ENCODE results near the gene HECA. TPM values are rescaled to one million over a fixed set of nuclear protein-coding genes. Genes with fewer than 3 reads are reported as not detected.

HECA gene
- total RNA-seq, 1 experiment from 2014 or later = 4.2 TPM

DNA sequence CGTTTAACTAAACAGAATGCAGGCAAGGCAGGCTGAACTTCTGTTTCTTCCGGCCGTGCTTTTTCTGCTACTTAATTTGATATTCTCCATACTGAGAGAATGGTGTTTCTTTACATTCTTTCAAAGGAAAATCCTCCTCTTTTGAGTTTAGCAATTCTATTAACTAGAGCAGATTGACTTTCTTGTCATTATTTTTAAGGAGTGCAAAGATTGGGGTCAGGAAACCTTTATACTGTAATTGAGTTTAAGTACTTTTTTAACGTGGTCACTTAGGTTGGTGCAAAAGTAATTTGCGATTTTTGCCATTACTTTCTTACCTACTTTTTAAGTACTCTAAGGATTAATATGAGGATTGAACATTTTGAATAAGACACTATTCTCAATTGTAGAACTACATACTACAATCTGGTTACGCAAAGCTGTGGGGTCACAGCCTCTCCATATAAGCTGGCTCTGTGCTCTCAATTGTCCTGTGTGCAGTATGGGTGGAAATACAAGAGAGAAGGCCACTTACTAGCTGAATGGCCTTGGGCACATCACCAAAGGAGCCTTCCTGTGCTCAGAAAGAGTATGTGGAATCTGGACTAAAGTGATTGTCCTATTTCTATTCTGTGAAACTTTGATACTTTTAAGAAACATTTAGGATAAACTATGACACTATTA is 16.7 kb downstream of the HECA start:
- intact Hi-C loops (cut with micrococcal nuclease) = no loop called here
- Histone ChIP-seq H3K4me2 (ENCODE audit: low read length) (no peak overlapping the region), H3K36me3 (ENCODE audit: low read depth, low read length) (no peaks in the 10 kb centered on the region), H3K9ac (ENCODE audit: low read length) (no peak overlapping the region), H3K9me3 (ENCODE audit: low read length) (no peaks in the 10 kb centered on the region), H3K27me3 (ENCODE audit: low read length) (no peaks in the 10 kb centered on the region), H3K79me2 (ENCODE audit: low read length) (no peaks in the 10 kb centered on the region), H3K27ac (ENCODE audit: low read length) (no peak overlapping the region), H3K9me2 (replicated peaks; ENCODE audit: low read length) (no peaks in the 10 kb centered on the region), H4K20me1 (ENCODE audit: low read length) (no peaks in the 10 kb centered on the region), H3K4me1 (ENCODE audit: insufficient read depth, low read length) (no peaks in the 10 kb centered on the region), H3F3A (ENCODE audit: low read length, unreplicated experiment) (no peaks in the 10 kb centered on the region), H2AFZ (ENCODE audit: low read length) (no peak overlapping the region), H3K4me3 (ENCODE audit: low read length) (no peak overlapping the region)
- ATAC-seq = no peak
- POLR2A ChIA-PET (ENCODE audit: unreplicated experiment) = no interaction called here
- no peak for DNase-seq
- TF ChIP-seq EZH2 (IDR thresholded peaks at IDR 0.05; ENCODE audit: low read length, unreplicated experiment) (no peak), EZH2phosphoT487 (IDR thresholded peaks at IDR 0.05; ENCODE audit: borderline replicate concordance, low read length) (no peak), CTCF (conservative IDR thresholded peaks at IDR 0.05; ENCODE audit: low read depth, low read length) (no peak)
- no TSS peak for BruUV-seq (replicated peaks)
- CTCF ChIA-PET = no interaction called here

- intact Hi-C loops (cut with micrococcal nuclease) = no loop called here
- DNase-seq = no peak
- Histone ChIP-seq H3K9ac (ENCODE audit: low read length) (no peak overlapping the region), H2AFZ (ENCODE audit: low read length) (no peak overlapping the region), H3K4me2 (ENCODE audit: low read length) (no peak overlapping the region), H3K4me1 (ENCODE audit: insufficient read depth, low read length) (no peaks in the 10 kb centered on the region), H3K27me3 (ENCODE audit: low read length) (no peaks in the 10 kb centered on the region), H3F3A (ENCODE audit: low read length, unreplicated experiment) (no peaks in the 10 kb centered on the region), H3K27ac (ENCODE audit: low read length) (no peak overlapping the region), H3K36me3 (ENCODE audit: low read depth, low read length) (no peaks in the 10 kb centered on the region), H4K20me1 (ENCODE audit: low read length) (no peaks in the 10 kb centered on the region), H3K79me2 (ENCODE audit: low read length) (no peaks in the 10 kb centered on the region), H3K9me3 (ENCODE audit: low read length) (no peaks in the 10 kb centered on the region), H3K4me3 (ENCODE audit: low read length) (no peak overlapping the region), H3K9me2 (replicated peaks; ENCODE audit: low read length) (no peaks in the 10 kb centered on the region)
- no peak for ATAC-seq
- TF ChIP-seq EZH2phosphoT487 (IDR thresholded peaks at IDR 0.05; ENCODE audit: borderline replicate concordance, low read length) (no peak), EZH2 (IDR thresholded peaks at IDR 0.05; ENCODE audit: low read length, unreplicated experiment) (no peak), CTCF (conservative IDR thresholded peaks at IDR 0.05; ENCODE audit: low read depth, low read length) (no peak)
- CTCF ChIA-PET = no interaction called here
- BruUV-seq (replicated peaks) = no TSS peak
- POLR2A ChIA-PET (ENCODE audit: unreplicated experiment) = no interaction called here
Observed at GRCh38 chr6:139152088-139152891, 17.4 kb downstream of the HECA start.

DNA sequence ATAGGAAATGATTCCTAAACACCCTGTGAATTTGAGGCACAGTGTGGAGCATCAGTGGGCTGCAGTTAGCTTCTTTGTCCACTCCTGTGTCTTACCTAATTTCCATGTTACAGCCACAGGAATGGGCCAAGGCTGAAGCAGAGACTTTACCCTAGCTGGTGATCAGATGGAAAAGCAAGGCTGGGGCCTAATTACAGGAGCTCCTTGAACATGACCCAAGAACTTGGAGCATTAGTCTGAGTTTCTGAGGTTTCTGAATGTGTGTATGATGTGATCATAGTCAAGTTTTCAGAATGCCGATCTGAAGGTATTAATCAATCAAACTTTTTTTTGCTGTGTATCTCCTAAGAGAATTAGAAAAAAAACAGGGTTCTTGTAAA is 18.0 kb downstream of the HECA start:
- Histone ChIP-seq H3K79me2 (ENCODE audit: low read length) (no peaks in the 10 kb centered on the region), H3K4me1 (ENCODE audit: insufficient read depth, low read length) (no peaks in the 10 kb centered on the region), H3K27ac (ENCODE audit: low read length) (no peak overlapping the region), H3K9ac (ENCODE audit: low read length) (no peak overlapping the region), H3K4me2 (ENCODE audit: low read length) (no peak overlapping the region), H4K20me1 (ENCODE audit: low read length) (no peaks in the 10 kb centered on the region), H3K9me2 (replicated peaks; ENCODE audit: low read length) (no peaks in the 10 kb centered on the region), H3K36me3 (ENCODE audit: low read depth, low read length) (no peaks in the 10 kb centered on the region), H3F3A (ENCODE audit: low read length, unreplicated experiment) (no peaks in the 10 kb centered on the region), H3K9me3 (ENCODE audit: low read length) (no peaks in the 10 kb centered on the region), H3K27me3 (ENCODE audit: low read length) (no peaks in the 10 kb centered on the region), H2AFZ (ENCODE audit: low read length) (no peak overlapping the region), H3K4me3 (ENCODE audit: low read length) (no peak overlapping the region)
- intact Hi-C loops (cut with micrococcal nuclease) = no loop called here
- ATAC-seq (no peak), DNase-seq (no peak)
- no TSS peak for BruUV-seq (replicated peaks)
- ChIA-PET CTCF (no interaction called here), POLR2A (ENCODE audit: unreplicated experiment) (no interaction called here)
- TF ChIP-seq EZH2 (IDR thresholded peaks at IDR 0.05; ENCODE audit: low read length, unreplicated experiment) (no peak), CTCF (conservative IDR thresholded peaks at IDR 0.05; ENCODE audit: low read depth, low read length) (no peak), EZH2phosphoT487 (IDR thresholded peaks at IDR 0.05; ENCODE audit: borderline replicate concordance, low read length) (no peak)

Data from PC-3 (cell line).